Activated T-helper 17 cell treated with anti-CD3 and anti-CD28 coated beads, Interleukin-2, amount 50 U/mL, for 72 hours (primary cell): Measurements from ENCODE around the gene FAIM2. TPM values are rescaled to one million over a fixed set of nuclear protein-coding genes. Genes with fewer than 3 reads are reported as not detected.
"Not testable (repeated sequence)": the region's sequence is repeated elsewhere in the genome, so short reads cannot be mapped to it uniquely, and the experiment has no call there.

Experiments
- ATAC-seq: fragments of 150-1000 bp; cut with Tn5 transposase; replicated peaks from 2 replicates; pipeline ENCODE4 v1.10.0; 2021; ENCODE audit warnings: mild to moderate bottlenecking, moderate library complexity
- H3K27ac Mint-ChIP-seq: one replicate; pipeline ENCODE4 v1.8.0; 2022; ENCODE audit warnings: mixed read lengths
- H3K27me3 Mint-ChIP-seq: one replicate; pipeline ENCODE4 v1.8.0; 2022; ENCODE audit warnings: mixed read lengths
- H3K36me3 Mint-ChIP-seq: one replicate; pipeline ENCODE4 v1.8.0; 2022; ENCODE audit warnings: low read depth, mild to moderate bottlenecking, mixed read lengths
- H3K4me1 Mint-ChIP-seq: one replicate; pipeline ENCODE4 v1.8.0; 2022; ENCODE audit warnings: mixed read lengths
- H3K4me3 Mint-ChIP-seq: one replicate; pipeline ENCODE4 v1.8.0; 2022; ENCODE audit warnings: mild to moderate bottlenecking, mixed read lengths
- H3K9me3 Mint-ChIP-seq: one replicate; pipeline ENCODE4 v1.8.0; 2022; ENCODE audit warnings: mixed read lengths
- total RNA-seq, 2 donors: library from RNA; stranded (reverse); gene quantifications; one replicate each; pipeline ENCODE4 v1.2.3, GENCODE V29; 2022

The FAIM2 gene
- total RNA-seq, 2 donors from 2014 or later, result 0.73 to 1.6 TPM

DNA sequence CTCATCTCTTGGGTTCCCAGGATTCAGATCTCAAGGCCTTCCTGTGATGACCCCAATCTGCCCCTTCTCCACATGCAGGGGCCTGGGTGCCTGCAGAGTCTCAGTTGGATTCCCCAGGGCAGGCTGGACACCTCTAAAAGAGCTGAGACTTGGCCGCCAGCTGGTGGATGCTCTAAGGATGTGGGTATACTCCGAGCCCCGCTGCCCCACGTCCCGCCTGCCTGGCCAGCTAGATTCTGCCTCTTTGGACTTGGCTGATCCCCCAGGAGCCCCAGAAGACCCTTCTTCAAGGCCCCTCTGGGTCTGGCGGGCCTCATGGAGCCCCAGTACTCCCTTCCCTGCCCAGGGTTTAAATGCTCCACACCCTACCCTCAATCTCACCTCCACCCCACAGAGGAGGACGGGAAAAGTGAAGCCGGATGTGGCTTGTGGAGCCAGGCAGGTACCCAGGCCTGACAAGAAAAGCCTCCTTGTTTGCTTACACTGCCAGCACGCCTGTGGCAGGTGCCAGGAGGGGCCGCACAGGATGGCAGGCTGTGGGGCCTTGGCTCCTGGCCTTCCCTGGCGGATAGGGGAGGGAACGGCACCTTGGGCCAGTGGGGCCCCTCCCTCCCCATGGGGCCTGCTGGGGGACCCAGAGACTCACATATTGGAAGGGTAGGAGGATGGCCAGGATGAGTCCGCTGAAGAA is 15.1 kb downstream of the FAIM2 start:
- no peak overlapping the region for H3K27ac Mint-ChIP-seq
- H3K9me3 Mint-ChIP-seq, result no peaks in the 10 kb centered on the region
- ATAC-seq, result peak; percentile 24
- H3K4me3 Mint-ChIP-seq, result no peak overlapping the region
- no peaks in the 10 kb centered on the region for H3K36me3 Mint-ChIP-seq
- peaks cover 15% of the 10 kb centered on the region for H3K27me3 Mint-ChIP-seq
- no peaks in the 10 kb centered on the region for H3K4me1 Mint-ChIP-seq

DNA sequence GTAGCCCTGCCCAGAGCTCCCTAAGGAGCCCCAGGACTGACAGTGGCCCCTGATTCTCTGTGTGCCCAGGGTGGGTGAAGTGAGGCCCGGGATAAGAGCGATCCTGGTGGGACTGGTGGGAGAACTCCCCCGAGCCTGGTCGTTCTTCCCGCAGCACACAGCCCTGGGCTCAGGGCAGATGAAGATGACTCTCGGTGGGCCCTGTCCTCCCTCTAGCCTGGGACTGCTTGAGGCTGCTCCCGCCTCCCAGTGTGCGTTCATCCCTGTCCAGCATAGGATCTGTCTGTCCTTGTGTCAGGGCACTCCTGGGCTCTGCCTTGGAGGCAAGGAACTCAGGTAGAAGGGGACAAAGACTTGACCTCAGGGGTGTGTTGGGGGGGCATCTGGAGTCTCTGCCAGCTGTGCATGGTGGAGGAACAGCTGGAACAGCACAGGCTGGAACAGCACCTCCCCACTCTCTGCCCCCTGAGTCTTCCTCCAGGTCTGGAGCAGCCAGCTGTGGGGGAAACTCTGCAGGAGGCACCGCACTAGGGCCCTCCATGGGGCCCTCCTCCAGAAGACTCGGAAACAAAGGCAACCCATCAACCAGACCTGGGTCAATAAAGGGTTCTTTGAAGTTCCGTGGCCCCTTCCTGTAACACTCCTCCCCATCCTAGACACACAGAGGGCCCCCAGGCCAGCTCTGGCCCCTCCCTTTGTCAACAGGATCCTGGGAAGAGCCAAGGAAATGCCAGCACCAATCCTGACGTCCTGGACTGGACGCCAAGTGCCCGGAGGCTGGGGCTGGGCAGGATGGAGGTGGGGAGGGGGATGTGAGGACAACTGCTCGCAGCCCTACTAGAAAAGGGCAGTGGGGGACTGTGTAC is 15.9 kb downstream of the FAIM2 start:
- Mint-ChIP-seq H3K4me1 (no peaks in the 10 kb centered on the region), H3K4me3 (no peak overlapping the region)
- ATAC-seq, result no peak

DNA sequence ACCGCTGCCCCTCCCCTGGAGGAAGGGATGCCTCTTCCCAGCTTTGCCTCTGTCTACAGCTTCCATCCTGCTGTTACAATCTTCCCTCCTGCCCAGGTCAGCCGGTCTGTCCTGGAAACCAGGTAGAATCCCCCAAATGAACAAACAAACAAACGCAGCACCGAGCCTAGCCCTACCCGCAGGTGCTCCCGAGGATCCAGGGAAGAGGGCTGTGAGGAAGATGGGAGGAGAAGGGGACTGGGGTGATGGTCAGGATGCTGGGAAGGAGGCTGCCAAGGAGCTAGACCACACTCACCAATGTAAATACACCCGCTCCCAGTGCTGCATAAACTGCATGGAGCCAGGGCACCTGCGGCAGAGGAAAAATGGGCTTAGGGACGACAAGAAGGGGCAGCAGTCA is 16.6 kb downstream of the FAIM2 start:
- ATAC-seq, result no peak
- Mint-ChIP-seq H3K4me1 (no peaks in the 10 kb centered on the region), H3K9me3 (no peaks in the 10 kb centered on the region), H3K36me3 (no peaks in the 10 kb centered on the region), H3K27me3 (peaks cover 8% of the 10 kb centered on the region), H3K4me3 (no peak overlapping the region), H3K27ac (peak overlapping the region; percentile 4)

More for the DNA sequence above, 15.9 kb downstream of the FAIM2 start:
- H3K36me3 Mint-ChIP-seq, result no peaks in the 10 kb centered on the region
- H3K9me3 Mint-ChIP-seq, result no peaks in the 10 kb centered on the region
- peaks cover 13% of the 10 kb centered on the region for H3K27me3 Mint-ChIP-seq
- H3K27ac Mint-ChIP-seq, result peak overlapping the region; percentile 4

DNA sequence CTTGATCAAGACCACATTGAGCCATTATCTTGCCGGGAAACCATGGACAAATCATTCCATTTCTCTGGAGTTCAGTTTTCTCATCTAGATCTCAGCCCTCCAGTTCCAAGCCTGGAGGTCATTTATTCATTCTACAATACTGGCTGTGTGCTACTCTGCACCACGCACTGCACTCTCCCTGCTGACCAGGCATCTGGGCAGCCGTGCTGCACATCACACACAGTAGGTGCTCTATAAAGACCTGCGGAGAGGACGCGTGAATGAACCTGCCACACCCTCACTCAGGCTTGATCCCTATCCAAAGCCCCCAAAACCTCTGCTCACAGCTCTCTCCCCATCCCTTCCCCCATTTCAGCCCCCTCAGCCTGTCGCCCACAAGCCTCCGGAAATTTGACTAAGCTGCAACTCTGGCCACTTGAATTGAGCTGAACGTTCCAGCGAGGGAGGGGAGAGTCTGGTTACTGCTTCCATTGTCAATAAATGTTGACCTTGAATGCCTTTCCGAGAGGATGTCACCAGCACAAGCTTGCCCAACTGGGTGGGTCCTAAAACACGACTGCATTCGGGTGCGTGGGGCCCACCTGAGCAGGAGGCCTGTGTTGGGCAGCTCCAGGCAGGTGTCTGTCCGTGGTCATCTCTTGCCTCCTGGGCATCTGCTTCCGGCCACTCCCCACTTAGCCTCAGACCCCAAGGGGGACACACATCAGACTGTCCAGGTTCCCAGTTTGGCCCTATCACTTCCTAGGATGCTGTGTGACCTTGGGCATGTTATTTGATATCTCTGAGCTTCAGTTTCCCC is 17.8 kb downstream of the FAIM2 start:
- Mint-ChIP-seq H3K36me3 (no peaks in the 10 kb centered on the region), H3K27me3 (peaks cover 6% of the 10 kb centered on the region), H3K4me1 (no peaks in the 10 kb centered on the region), H3K27ac (no peak overlapping the region), H3K9me3 (no peaks in the 10 kb centered on the region), H3K4me3 (no peak overlapping the region)
- no peak for ATAC-seq

DNA sequence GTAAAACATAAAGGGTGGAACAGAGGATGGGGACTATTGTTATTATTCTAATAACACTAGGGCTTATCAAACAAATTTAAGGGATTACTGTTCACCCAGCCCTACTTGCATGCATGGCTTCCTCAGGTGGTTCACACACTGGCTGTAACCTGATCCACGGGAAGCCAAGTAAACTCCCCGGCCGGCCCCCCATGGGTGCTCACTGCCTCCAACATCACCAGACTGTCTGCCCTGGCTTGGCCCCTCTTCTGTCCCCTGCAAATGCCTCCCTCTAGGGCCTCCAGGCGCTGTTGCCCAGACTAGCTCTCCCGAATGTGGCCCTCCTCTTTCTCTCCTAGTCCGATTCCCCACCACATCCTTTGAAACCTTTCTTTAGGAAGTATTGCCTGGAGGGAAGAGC is 18.6 kb downstream of the FAIM2 start:
- Mint-ChIP-seq H3K36me3 (no peaks in the 10 kb centered on the region), H3K4me3 (no peak overlapping the region), H3K27ac (no peak overlapping the region), H3K9me3 (no peaks in the 10 kb centered on the region), H3K27me3 (peaks cover 6% of the 10 kb centered on the region), H3K4me1 (no peaks in the 10 kb centered on the region)
- no peak for ATAC-seq

DNA sequence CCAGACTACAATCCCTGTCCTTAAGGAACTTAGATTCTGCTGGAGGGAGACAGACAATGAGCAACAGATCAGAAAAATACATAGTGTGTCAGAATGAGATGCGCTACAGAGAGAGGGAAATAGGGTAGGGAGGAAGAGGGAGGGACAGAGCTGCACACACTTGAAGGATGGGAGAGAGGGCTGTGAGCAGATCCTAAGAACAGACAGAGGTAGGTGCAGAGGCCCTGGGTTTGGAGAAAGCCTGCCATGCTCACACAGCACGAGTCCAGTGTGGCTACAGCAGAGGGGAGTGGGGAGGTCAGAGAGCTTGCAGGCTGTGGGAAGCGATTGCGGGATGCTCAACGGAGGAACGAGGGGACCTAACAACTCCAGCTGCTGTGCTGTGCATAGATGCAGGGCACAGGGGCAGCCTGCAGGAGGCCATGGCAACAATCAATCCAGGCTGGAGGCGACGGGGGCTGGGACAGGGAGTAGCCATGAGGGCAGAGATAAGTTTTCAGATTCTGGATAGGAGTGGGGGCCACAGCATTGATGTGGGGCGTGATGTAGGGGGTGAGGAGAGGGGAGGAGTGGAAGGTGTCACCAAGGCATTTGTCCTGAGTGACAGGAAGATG is 20.7 kb downstream of the FAIM2 start:
- Mint-ChIP-seq H3K36me3 (no peaks in the 10 kb centered on the region), H3K4me1 (peaks cover 8% of the 10 kb centered on the region), H3K27ac (no peak overlapping the region), H3K9me3 (peaks cover 6% of the 10 kb centered on the region), H3K4me3 (no peak overlapping the region), H3K27me3 (peaks cover 6% of the 10 kb centered on the region)
- no peak for ATAC-seq

DNA sequence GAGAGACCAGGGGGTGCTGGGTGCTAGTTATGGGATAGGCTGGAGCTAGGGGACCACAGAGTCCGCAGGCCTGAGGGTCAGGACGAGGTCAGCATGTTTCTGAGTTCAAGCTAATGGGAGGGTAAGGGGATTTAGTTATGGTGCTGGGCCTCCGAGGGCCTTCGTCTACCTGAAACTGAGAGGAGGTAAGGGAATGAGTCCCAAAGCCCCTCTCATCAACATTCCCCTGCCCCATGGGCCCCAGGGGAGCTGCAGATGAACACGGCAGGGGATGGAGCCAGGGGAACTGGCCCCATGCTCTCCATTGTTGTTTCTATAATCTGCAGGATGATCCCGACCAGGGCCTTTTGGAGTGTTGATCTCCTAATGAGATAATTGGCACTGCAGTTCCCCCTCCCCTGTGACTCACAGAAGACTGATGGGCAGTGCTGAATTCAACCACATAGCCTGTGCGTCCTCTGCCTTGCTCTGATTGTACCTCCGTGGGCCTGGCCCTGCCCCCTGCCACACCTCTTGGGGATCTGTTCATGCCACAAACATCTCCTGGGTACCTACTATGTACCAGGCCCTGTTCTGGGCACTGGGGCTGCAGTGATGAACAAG is 21.4 kb downstream of the FAIM2 start:
- H3K27me3 Mint-ChIP-seq, result peaks cover 6% of the 10 kb centered on the region
- ATAC-seq, result no peak
- peaks cover 8% of the 10 kb centered on the region for H3K4me1 Mint-ChIP-seq
- H3K27ac Mint-ChIP-seq, result no peak overlapping the region
- no peak overlapping the region for H3K4me3 Mint-ChIP-seq
- H3K9me3 Mint-ChIP-seq, result peaks cover 6% of the 10 kb centered on the region
- H3K36me3 Mint-ChIP-seq, result no peaks in the 10 kb centered on the region

DNA sequence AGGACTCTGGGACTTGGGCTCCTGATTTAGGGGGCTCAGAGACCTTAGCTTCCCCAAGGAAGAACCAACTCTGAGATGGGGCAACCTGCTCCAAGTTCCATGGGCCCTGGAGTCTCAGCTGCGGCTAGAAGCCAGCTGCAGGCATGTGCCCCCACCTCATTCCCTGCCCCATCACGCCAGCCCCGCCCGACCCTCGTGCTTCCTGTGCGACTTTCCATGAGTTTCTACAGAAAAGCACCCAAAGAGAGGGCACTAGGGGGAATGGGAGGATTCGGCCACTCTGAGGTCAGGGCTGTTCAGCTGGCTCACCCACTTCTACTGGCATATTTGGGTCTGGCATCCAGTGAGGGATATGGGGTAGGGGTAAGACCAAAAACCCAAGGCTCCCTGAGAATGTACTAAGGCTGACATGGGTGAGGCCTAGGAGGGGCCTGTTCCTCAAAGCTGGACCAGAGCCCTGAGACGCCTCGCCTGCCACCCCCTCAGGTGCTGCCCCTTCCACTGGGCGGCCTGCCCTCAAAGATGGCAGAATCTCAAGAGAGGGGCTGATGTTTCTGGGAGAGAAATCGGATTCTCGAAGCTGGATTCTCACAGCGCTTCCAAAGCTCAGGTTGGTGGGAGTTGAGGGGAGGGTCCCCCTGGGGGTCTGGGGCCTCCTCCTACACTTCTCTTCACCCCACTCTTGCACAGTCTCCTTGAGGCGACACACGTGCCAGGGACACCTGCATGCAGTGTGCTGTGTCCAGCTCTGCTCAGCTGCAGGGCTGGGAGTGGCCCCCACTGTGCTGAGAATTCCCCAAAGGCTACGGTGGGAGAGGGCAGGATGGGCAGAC is 22.1 kb downstream of the FAIM2 start:
- Mint-ChIP-seq H3K4me1 (peaks cover 8% of the 10 kb centered on the region), H3K36me3 (no peaks in the 10 kb centered on the region), H3K4me3 (no peak overlapping the region), H3K27ac (no peak overlapping the region), H3K27me3 (peaks cover 3% of the 10 kb centered on the region), H3K9me3 (peaks cover 6% of the 10 kb centered on the region)
- ATAC-seq, result no peak

DNA sequence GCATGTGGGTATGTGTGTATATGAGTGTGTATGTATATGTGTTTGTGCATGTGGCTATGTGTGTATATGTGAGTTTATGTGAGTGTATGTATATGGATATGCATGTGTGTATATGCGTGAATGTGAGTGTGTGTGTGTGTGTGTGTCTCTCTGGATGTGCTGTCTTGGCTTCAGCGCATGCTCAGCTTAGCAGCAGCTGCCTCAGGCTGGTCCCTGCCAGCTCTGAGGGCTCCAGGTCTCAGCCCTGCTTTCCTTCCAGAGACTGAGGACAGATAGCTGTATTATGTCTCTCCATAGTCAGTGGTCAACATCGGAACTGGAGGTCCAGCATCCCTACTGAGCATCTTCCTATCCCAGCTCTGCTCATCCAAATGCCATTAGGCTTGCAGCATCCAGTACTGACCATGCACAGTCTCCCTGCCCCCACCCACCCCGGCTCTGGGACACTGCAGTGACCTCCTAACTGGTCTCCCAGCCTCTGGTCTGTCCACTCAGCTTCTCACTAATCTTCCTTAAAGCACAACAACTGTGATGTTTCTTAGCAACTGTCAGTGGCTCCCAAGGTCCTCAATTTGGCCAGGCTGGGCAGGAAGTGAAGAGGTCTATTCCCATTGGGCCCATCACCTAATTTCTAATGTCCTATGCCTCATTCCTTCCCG is 22.8 kb downstream of the FAIM2 start:
- no peak overlapping the region for H3K27ac Mint-ChIP-seq
- no peak overlapping the region for H3K4me3 Mint-ChIP-seq
- no peaks in the 10 kb centered on the region for H3K36me3 Mint-ChIP-seq
- H3K27me3 Mint-ChIP-seq, result peaks cover 3% of the 10 kb centered on the region
- H3K4me1 Mint-ChIP-seq, result peaks cover 8% of the 10 kb centered on the region
- no peak for ATAC-seq
- peaks cover 6% of the 10 kb centered on the region for H3K9me3 Mint-ChIP-seq

DNA sequence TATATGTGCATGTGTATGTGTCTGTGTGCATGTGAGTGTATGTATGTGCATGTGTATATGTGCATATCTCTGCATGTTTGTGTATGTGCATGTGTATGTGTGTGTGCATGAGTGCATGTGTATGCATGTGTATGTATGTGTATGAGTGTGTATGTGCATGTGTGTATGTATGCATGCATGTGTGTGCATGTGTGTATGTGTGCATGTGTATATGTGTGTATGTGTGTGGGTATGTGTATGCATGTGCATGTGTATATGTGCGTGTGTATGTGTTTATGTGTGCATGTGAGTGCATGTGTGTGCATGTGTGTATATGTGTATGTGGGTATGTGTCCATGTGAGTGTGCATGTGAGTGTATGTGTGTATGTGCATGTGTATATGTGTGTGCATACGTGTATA is 24.6 kb downstream of the FAIM2 start:
- ATAC-seq, H3K4me1 Mint-ChIP-seq, H3K36me3 Mint-ChIP-seq, H3K4me3 Mint-ChIP-seq, H3K27ac Mint-ChIP-seq, H3K27me3 Mint-ChIP-seq, H3K9me3 Mint-ChIP-seq: not testable (repeated sequence)

DNA sequence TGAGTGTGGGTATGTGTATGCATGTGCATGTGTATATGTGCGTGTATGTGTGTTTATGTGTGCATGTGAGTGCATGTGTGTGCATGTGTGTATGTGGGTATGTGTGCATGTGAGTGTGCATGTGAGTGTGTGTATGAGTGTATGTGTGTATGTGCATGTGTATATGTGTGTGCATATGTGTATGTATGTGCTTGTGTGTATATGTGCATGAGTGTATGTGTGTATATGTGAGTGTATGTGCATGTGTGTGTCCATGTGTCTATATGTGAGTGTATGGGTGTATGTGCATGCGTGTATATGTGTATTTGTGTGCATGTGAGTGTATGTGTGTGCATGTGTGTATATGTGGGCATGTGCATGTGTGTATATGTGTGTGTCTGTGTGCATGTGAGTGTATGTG is 25.7 kb downstream of the FAIM2 start:
- Mint-ChIP-seq H3K4me1 (peaks cover 8% of the 10 kb centered on the region), H3K9me3 (peaks cover 6% of the 10 kb centered on the region), H3K36me3 (no peaks in the 10 kb centered on the region), H3K27me3 (no peaks in the 10 kb centered on the region), H3K27ac (no peak overlapping the region), H3K4me3 (no peak overlapping the region)
- ATAC-seq, result no peak

DNA sequence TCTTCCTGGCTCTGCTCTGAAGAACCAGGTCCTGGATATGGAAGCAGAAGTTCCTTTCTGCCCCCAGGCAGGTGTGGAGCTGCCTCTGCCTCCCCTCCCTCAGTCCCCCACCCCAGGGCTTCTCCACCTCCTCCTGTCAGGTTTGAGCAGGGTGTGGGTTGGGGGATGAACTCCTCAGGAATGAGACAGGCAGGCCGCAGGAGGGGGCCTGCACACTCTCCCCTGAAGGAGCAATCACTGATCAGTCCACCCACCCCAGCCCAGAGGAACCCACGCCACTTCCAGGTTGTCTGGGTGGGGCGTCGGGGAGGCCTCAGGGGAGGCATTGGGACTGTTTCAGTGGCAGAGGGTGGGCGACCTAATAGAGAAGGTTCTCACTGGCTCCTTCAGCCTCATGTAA is 26.6 kb downstream of the FAIM2 start:
- Mint-ChIP-seq H3K36me3 (no peaks in the 10 kb centered on the region), H3K27me3 (no peaks in the 10 kb centered on the region), H3K9me3 (peaks cover 6% of the 10 kb centered on the region), H3K27ac (no peak overlapping the region), H3K4me3 (no peak overlapping the region), H3K4me1 (peaks cover 8% of the 10 kb centered on the region)
- ATAC-seq, result no peak

DNA sequence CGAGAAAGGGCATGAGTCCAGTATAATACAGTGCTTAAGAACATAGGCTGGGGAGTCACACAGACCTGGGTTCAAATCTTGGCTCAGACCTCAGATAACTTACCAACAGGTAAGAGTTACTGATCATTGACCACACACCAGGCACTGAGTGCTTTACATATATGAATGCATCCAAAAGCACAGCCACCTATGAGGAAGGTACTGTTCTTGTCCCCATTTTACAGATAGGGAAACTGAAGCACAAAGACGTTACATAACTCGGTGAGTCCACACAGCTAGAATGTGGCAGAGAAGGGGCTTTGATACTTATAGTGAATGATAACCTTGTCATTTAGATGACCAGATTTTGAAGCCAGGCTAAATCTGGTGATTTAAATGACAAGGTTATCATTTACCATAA is 27.6 kb downstream of the FAIM2 start:
- Mint-ChIP-seq H3K27ac (no peak overlapping the region), H3K36me3 (no peaks in the 10 kb centered on the region), H3K4me3 (no peak overlapping the region), H3K9me3 (peaks cover 6% of the 10 kb centered on the region), H3K27me3 (no peaks in the 10 kb centered on the region), H3K4me1 (peaks cover 8% of the 10 kb centered on the region)
- no peak for ATAC-seq
